Right lobe of liver (tissue), 6 donors: Measurements from ENCODE around the gene MYOM1. TPM values are rescaled to one million over a fixed set of nuclear protein-coding genes. Genes with fewer than 3 reads are reported as not detected.

Experiments
- ATAC-seq, 4 donors: fragments of 200-7000 bp; cut with Tn5 transposase; one replicate each; pipeline ENCODE4 v1.9.1; 2020; ENCODE audit warnings: mild to moderate bottlenecking in 4 of 4, moderate library complexity in 4 of 4
- DNase-seq, 3 donors: peaks; one replicate each; pipeline ENCODE4 v3.0.0-alpha.2; 2020
- H3K27ac ChIP-seq, 3 donors: fragments of 200-600 bp; one replicate each; pipeline ENCODE4 v1.8.0; 2022
- H3K27me3 ChIP-seq, 2 donors: fragments of 200-600 bp; one replicate each; pipeline ENCODE4 v1.8.0; 2022
- H3K36me3 ChIP-seq, 4 donors: fragments of 200-600 bp; sonication (generic) in 1 of 4; one replicate each; pipeline versions ENCODE4 v1.5.1 to v1.8.0; 2017 to 2022; ENCODE audit warnings: control low read depth in 1 of 4
- H3K4me1 ChIP-seq, 4 donors: fragments of 200-600 bp; sonication (generic) in 1 of 4; one replicate each; pipeline versions ENCODE4 v1.5.1 to v1.8.0; 2017 to 2022; ENCODE audit warnings: control low read depth in 1 of 4
- H3K4me3 ChIP-seq, 3 donors: fragments of 200-600 bp; one replicate each; pipeline ENCODE4 v1.8.0; 2022
- H3K9me3 ChIP-seq, 4 donors: fragments of 200-600 bp; sonication (generic) in 1 of 4; one replicate each; pipeline versions ENCODE4 v1.5.1 to v1.8.0; 2017 to 2022; ENCODE audit warnings: control low read depth in 1 of 4
- POLR2A ChIP-seq: fragments of 450-650 bp; IDR thresholded peaks from one replicate; pipeline ENCODE4 v1.6.1; 2017; ENCODE audit warnings: antibody characterized with exemption, mild to moderate bottlenecking
- WGBS: methylation state at CpG from one replicate; pipeline ENCODE4 v1.1.6; 2018; ENCODE audit warnings: low coverage, low lambda C conversion rate; ENCODE audit not compliant: insufficient coverage; ENCODE audit errors: missing lambda C conversion rate; 5-methylcytosine and 5-hydroxymethylcytosine counted together
- intact Hi-C, 2 donors: fragments of 100-400 bp; cut with DNase I; formaldehyde crosslinking; loops; one replicate each; pipeline versions ENCODE4 v1.11.2 to v1.14.1; 2022
- total RNA-seq, 6 experiments: library from RNA; depleted of rRNA in 2 of 6; stranded (reverse); fragments of >200 nt in 2 of 6; fragmentation: NEBNext Ultra II Directional in 3 of 6; extraction: Animal tissue kit (Norgen Biotek cat#: 25700) in 3 of 6; gene quantifications; one replicate each; pipeline versions ENCODE4 v1.1.0 to v1.2.4, GENCODE V29; 2016 to 2023
- TF ChIP-seq, protein P1 (sequence below), 4 donors: fragments of 200-600 bp in 3 of 4; fragments of 450-650 bp in 1 of 4; IDR thresholded peaks; one replicate each; pipeline versions ENCODE4 v1.5.1 to v1.8.0; 2016 to 2022; ENCODE audit warnings: antibody characterized with exemption in 4 of 4, mild to moderate bottlenecking in 2 of 4
- donor health status: DM: no; HTN: yes; CAD: no.
- donor health status: DM: no; HTN: no; CAD: no.
- donor health status: DM: no; HTN: no; CAD: no.
- donor health status: DM: no; HTN: yes; CAD: no.
- donor health status: DM: no; HTN: yes; CAD: no.

MYOM1 gene
- total RNA-seq, 6 experiments from 2014 or later = 3.1 to 64.5 (median 19.1) TPM

DNA sequence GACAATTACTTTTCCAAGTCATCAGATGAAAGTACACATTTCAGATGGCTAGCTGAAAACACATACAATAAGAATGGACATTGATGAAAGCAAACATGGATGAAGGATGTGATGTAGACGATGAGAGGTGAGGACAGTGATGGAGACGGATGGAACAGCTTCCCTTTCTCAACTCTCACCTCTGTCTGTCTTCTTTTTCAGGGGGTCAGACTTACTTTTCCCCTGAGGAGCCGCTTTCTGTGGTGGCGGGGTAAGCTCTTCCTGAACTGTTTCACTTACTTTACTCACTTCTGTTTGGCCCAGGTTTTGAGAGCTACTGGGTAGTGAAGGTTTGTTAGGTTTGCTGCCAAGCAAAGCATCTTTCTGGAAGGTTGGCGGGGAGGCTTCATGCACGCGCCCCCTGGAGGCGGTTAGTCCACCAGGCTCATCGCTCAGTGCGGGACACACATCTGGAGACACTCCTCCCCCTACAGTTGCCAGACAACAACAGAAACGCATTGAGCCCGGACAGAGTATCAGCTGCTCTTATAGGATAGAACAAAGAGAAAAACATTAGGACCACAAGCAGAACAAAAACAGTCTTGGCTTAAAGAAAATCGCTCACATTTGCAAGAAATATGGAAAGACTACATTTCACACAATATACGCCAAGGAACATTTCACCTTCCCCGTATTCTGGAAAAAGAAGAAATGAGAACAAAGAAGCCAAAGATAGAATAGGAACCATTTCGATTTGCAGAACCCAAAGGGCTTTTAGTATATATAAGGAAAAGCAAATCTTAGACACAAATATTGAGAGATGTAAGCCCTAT is 90.5 kb downstream of the MYOM1 start:
- H3K36me3 ChIP-seq = peaks cover 0 to 28% (median 10%) of the 10 kb centered on the region in 4 donors
- intact Hi-C loops = no loop called here
- DNase-seq (peak; percentile 76 to 82 (median 81)), ATAC-seq (peak; percentile 78 to 97 (median 97))
- TF ChIP-seq, protein P1, sequence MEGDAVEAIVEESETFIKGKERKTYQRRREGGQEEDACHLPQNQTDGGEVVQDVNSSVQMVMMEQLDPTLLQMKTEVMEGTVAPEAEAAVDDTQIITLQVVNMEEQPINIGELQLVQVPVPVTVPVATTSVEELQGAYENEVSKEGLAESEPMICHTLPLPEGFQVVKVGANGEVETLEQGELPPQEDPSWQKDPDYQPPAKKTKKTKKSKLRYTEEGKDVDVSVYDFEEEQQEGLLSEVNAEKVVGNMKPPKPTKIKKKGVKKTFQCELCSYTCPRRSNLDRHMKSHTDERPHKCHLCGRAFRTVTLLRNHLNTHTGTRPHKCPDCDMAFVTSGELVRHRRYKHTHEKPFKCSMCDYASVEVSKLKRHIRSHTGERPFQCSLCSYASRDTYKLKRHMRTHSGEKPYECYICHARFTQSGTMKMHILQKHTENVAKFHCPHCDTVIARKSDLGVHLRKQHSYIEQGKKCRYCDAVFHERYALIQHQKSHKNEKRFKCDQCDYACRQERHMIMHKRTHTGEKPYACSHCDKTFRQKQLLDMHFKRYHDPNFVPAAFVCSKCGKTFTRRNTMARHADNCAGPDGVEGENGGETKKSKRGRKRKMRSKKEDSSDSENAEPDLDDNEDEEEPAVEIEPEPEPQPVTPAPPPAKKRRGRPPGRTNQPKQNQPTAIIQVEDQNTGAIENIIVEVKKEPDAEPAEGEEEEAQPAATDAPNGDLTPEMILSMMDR (IDR thresholded peaks at IDR 0.05) = peak; percentile 51 to 80 (median 67)
- TF ChIP-seq POLR2A = no peak
- H3K27ac ChIP-seq = no peak overlapping the region
- no peak overlapping the region for H3K4me3 ChIP-seq
- no peaks in the 10 kb centered on the region for H3K27me3 ChIP-seq
- H3K9me3 ChIP-seq = no peaks in the 10 kb centered on the region
- no peaks in the 10 kb centered on the region for H3K4me1 ChIP-seq
- WGBS = 30% methylated on average over 15 of the region's 16 CpGs

DNA sequence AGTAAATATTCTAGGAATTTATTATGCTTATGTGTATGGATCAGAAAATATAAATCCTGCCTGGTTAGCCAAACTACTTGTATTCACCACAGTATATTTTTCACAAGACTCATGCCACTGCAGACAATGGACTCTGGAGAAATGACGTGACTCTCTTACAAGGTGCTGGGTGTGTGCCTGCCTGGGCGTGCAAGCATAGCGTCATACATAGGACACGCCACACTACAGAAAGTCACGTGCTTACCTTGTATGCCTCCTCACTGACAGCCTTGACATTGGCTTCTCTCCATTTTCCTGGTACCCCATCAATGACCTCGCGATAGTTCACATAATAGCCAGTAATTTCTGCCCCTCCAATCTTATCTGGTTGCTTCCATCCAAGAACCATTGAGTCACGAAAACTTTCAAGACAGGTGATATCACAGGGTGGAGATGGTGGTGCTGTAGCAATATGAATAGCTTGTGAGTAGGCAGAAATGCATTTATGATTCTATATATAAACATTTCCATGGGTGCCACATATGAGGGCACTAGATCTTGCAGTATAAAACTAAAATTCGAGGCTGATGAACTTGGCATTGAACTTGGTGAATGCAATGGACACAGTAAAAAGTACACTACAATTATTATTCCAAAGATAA is 93.2 kb downstream of the MYOM1 start:
- no peaks in the 10 kb centered on the region for H3K27me3 ChIP-seq
- no peaks in the 10 kb centered on the region for H3K4me1 ChIP-seq
- 86% methylated on average over 2 of the region's 9 CpGs for WGBS
- H3K27ac ChIP-seq = no peak overlapping the region
- intact Hi-C loops = no loop called here
- H3K36me3 ChIP-seq = peaks cover 0 to 19% (median 10%) of the 10 kb centered on the region in 4 donors
- H3K4me3 ChIP-seq = no peak overlapping the region
- no peaks in the 10 kb centered on the region for H3K9me3 ChIP-seq
- TF ChIP-seq POLR2A = no peak
- TF ChIP-seq, protein P1 (IDR thresholded peaks at IDR 0.05) = no peak
- no peak for DNase-seq
- ATAC-seq = no peak

DNA sequence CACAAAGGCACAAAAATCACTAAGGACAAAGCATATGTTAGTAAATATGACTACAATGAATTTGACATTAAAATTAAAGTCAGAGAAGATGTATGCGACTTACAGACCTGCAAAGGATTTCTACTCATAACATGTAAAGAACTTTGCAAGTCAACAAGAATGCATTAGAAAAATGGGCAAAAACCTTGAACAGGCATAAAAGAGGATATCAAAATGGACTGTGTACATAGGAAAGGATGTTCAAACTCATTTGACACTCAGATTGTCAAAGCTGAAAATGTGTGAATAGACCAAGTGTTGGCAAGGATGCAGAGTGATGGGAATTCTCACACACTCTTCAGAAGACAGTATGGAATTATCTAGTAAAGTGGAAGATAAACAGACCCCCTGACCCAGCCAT is 94.9 kb downstream of the MYOM1 start:
- DNase-seq (no peak), ATAC-seq (no peak)
- H3K4me1 ChIP-seq = no peaks in the 10 kb centered on the region
- no peak overlapping the region for H3K27ac ChIP-seq
- H3K27me3 ChIP-seq = no peaks in the 10 kb centered on the region
- peaks cover 0 to 19% (median 10%) of the 10 kb centered on the region in 4 donors for H3K36me3 ChIP-seq
- 92% methylated on average over 1 of the region's 1 CpG for WGBS
- TF ChIP-seq, protein P1 (IDR thresholded peaks at IDR 0.05) = no peak
- TF ChIP-seq POLR2A = no peak
- H3K4me3 ChIP-seq = no peak overlapping the region
- no peaks in the 10 kb centered on the region for H3K9me3 ChIP-seq
- intact Hi-C loops = no loop called here

- Histone ChIP-seq H3K27me3 (no peaks in the 10 kb centered on the region), H3K36me3 (peaks cover 0 to 13% (median 5%) of the 10 kb centered on the region in 4 donors), H3K27ac (no peak overlapping the region), H3K9me3 (no peaks in the 10 kb centered on the region), H3K4me1 (peaks cover 0 to 10% (median 5%) of the 10 kb centered on the region in 4 donors), H3K4me3 (no peak overlapping the region)
- ATAC-seq = no peak
- TF ChIP-seq POLR2A = no peak
- TF ChIP-seq, protein P1 (IDR thresholded peaks at IDR 0.05) = no peak
- DNase-seq = no peak
- intact Hi-C loops = no loop called here
- WGBS = 93% methylated on average over 4 of the region's 5 CpGs
Observed at GRCh38 chr18:3122851-3123250, 96.9 kb downstream of the MYOM1 start.
